ENCODE results near the gene NEDD4L. TPM values are rescaled to one million over a fixed set of nuclear protein-coding genes. Genes with fewer than 3 reads are reported as not detected.

Gene NEDD4L
- total RNA-seq, 2 experiments from 2014 or later: 3.2 to 3.3 TPM

DNA sequence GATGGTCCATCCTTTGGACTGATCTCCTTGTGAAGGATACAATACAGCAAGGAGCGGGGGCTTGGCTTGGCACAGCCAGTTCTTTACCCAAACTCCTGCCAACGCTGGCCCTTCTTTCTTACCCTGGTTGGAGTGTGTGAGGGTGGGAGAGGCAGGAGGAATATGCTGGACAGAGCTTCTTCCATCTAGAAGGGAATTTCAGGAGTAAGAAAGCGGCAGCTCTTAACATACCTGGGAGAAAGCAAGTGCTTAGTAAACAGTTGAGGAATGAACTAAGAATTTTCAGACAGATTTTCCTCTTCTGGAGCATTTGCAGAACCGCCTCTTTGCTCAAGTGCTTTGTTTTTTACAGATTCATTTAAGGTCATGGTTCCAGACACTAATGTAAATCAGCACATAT is 72.8 kb downstream of the NEDD4L start:
- intact Hi-C loops (cut with micrococcal nuclease; ENCODE audit: unreplicated experiment): no loop called here
- Histone ChIP-seq H2AFZ (ENCODE audit: low read length) (no peak overlapping the region), H3K4me1 (ENCODE audit: insufficient read depth, low read length, poor library complexity, severe bottlenecking) (no peaks in the 10 kb centered on the region), H4K20me1 (ENCODE audit: insufficient read depth, low read length) (no peaks in the 10 kb centered on the region), H3K9me3 (ENCODE audit: low read length) (no peaks in the 10 kb centered on the region), H3K4me2 (ENCODE audit: low read length) (no peak overlapping the region), H3K27ac (ENCODE audit: low read depth, low read length, poor library complexity, severe bottlenecking) (no peak overlapping the region), H3K4me3 (ENCODE audit: low read depth, low read length, poor library complexity, severe bottlenecking) (no peak overlapping the region), H3K36me3 (ENCODE audit: insufficient read depth, low read length) (no peaks in the 10 kb centered on the region), H3K9me2 (ENCODE audit: insufficient read depth, low read length) (no peaks in the 10 kb centered on the region), H3K79me2 (ENCODE audit: insufficient read depth, low read depth, low read length) (no peaks in the 10 kb centered on the region)
- TF ChIP-seq, protein P1, sequence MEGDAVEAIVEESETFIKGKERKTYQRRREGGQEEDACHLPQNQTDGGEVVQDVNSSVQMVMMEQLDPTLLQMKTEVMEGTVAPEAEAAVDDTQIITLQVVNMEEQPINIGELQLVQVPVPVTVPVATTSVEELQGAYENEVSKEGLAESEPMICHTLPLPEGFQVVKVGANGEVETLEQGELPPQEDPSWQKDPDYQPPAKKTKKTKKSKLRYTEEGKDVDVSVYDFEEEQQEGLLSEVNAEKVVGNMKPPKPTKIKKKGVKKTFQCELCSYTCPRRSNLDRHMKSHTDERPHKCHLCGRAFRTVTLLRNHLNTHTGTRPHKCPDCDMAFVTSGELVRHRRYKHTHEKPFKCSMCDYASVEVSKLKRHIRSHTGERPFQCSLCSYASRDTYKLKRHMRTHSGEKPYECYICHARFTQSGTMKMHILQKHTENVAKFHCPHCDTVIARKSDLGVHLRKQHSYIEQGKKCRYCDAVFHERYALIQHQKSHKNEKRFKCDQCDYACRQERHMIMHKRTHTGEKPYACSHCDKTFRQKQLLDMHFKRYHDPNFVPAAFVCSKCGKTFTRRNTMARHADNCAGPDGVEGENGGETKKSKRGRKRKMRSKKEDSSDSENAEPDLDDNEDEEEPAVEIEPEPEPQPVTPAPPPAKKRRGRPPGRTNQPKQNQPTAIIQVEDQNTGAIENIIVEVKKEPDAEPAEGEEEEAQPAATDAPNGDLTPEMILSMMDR (conservative IDR thresholded peaks at IDR 0.05; ENCODE audit: low read length): no peak
- no peak for TF ChIP-seq EZH2phosphoT487 (IDR thresholded peaks at IDR 0.05; ENCODE audit: borderline replicate concordance, low read depth, low read length)
- BruUV-seq (replicated peaks): no TSS peak
- DNase-seq (ENCODE audit: low spot score): no peak
- CTCF ChIA-PET (ENCODE audit: unreplicated experiment): no interaction called here
- POLR2A ChIA-PET: no interaction called here

DNA sequence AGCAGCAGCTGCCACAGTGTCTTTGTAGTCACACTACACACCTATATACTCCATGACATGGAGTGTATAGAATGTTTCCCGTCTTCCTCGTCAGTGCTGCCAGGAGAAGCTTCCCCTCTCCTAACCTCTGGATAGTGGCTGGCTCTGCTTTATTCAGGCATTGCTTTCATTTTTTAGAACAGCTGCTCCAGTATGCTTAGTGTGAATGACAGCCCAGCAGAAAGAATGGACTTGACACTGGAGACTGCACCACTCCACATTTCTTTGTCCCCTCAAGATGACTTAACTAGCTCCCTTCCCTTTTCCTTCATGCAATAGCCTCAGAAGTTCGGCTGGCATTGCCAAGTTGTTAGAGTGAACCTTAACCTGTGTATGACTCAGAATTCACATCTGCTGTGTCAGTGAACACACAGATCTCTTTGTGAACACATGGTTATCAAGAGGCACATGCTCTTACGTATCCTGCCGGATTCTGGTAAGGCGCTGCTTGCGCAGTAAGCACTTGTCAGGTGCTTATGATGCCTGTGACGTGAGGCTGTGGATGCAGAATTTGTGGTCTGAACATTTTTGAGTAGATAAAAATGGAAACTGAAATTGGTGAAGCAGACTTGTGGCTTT is 73.9 kb downstream of the NEDD4L start:
- BruUV-seq (replicated peaks): no TSS peak
- POLR2A ChIA-PET: no interaction called here
- H3K79me2 ChIP-seq (ENCODE audit: insufficient read depth, low read depth, low read length): no peaks in the 10 kb centered on the region
- DNase-seq (ENCODE audit: low spot score): no peak
- H3K36me3 ChIP-seq (ENCODE audit: insufficient read depth, low read length): no peaks in the 10 kb centered on the region
- no peak overlapping the region for H3K4me2 ChIP-seq (ENCODE audit: low read length)
- CTCF ChIA-PET (ENCODE audit: unreplicated experiment): no interaction called here
- H2AFZ ChIP-seq (ENCODE audit: low read length): no peak overlapping the region
- no peaks in the 10 kb centered on the region for H3K9me3 ChIP-seq (ENCODE audit: low read length)
- H3K4me3 ChIP-seq (ENCODE audit: low read depth, low read length, poor library complexity, severe bottlenecking): no peak overlapping the region
- TF ChIP-seq, protein P1 (conservative IDR thresholded peaks at IDR 0.05; ENCODE audit: low read length): no peak
- no peak for TF ChIP-seq EZH2phosphoT487 (IDR thresholded peaks at IDR 0.05; ENCODE audit: borderline replicate concordance, low read depth, low read length)
- no peaks in the 10 kb centered on the region for H4K20me1 ChIP-seq (ENCODE audit: insufficient read depth, low read length)
- no peaks in the 10 kb centered on the region for H3K4me1 ChIP-seq (ENCODE audit: insufficient read depth, low read length, poor library complexity, severe bottlenecking)
- intact Hi-C loops (cut with micrococcal nuclease; ENCODE audit: unreplicated experiment): no loop called here
- no peaks in the 10 kb centered on the region for H3K9me2 ChIP-seq (ENCODE audit: insufficient read depth, low read length)
- no peak overlapping the region for H3K27ac ChIP-seq (ENCODE audit: low read depth, low read length, poor library complexity, severe bottlenecking)

DNA sequence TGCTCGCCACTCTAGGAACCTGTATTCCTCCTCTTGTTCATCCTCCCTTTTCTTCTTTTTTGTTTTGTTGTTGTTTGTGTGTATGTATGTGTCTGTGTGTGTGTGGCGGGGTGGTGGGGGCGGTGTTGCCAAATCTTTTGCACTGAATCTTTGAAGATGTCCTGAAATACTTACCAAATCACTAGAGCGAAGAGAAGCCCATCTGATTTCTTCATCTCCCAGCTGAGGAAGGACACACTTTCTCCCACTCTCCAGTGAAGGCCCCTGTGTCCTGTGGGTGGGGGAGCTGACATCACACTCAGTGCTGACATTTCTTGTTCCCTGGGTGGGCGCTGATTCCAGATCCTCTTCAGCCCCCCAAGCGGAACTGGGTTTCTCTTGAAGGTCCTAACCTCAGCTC is 74.5 kb downstream of the NEDD4L start:
- no TSS peak for BruUV-seq (replicated peaks)
- intact Hi-C loops (cut with micrococcal nuclease; ENCODE audit: unreplicated experiment): no loop called here
- H3K4me3 ChIP-seq (ENCODE audit: low read depth, low read length, poor library complexity, severe bottlenecking): no peak overlapping the region
- H2AFZ ChIP-seq (ENCODE audit: low read length): no peak overlapping the region
- H3K36me3 ChIP-seq (ENCODE audit: insufficient read depth, low read length): no peaks in the 10 kb centered on the region
- TF ChIP-seq, protein P1 (conservative IDR thresholded peaks at IDR 0.05; ENCODE audit: low read length): no peak
- TF ChIP-seq EZH2phosphoT487 (IDR thresholded peaks at IDR 0.05; ENCODE audit: borderline replicate concordance, low read depth, low read length): no peak
- CTCF ChIA-PET (ENCODE audit: unreplicated experiment): no interaction called here
- H4K20me1 ChIP-seq (ENCODE audit: insufficient read depth, low read length): no peaks in the 10 kb centered on the region
- POLR2A ChIA-PET: no interaction called here
- no peaks in the 10 kb centered on the region for H3K9me2 ChIP-seq (ENCODE audit: insufficient read depth, low read length)
- H3K4me1 ChIP-seq (ENCODE audit: insufficient read depth, low read length, poor library complexity, severe bottlenecking): no peaks in the 10 kb centered on the region
- no peaks in the 10 kb centered on the region for H3K9me3 ChIP-seq (ENCODE audit: low read length)
- no peaks in the 10 kb centered on the region for H3K79me2 ChIP-seq (ENCODE audit: insufficient read depth, low read depth, low read length)
- H3K4me2 ChIP-seq (ENCODE audit: low read length): no peak overlapping the region
- no peak overlapping the region for H3K27ac ChIP-seq (ENCODE audit: low read depth, low read length, poor library complexity, severe bottlenecking)
- DNase-seq (ENCODE audit: low spot score): no peak

Measured in OCI-LY7 (cell line).